WERI-Rb-1 (cell line): ENCODE measurements around the gene METTL5.

Experiments
- DNase-seq: peaks from one replicate; pipeline ENCODE4 v3.0.0-alpha.2; 2020
- H3K27ac ChIP-seq: fragments of 250-450 bp; sonication (Bioruptor Pico); 2 replicates; pipeline ENCODE4 v1.5.1; 2020; ENCODE audit warnings: mild to moderate bottlenecking, moderate library complexity
- H3K27me3 ChIP-seq: fragments of 250-450 bp; sonication (Bioruptor Pico); 2 replicates; pipeline ENCODE4 v1.5.1; 2021; ENCODE audit warnings: mild to moderate bottlenecking, low read depth, moderate library complexity; ENCODE audit not compliant: insufficient read depth, severe bottlenecking
- H3K36me3 ChIP-seq: fragments of 250-450 bp; sonication (Bioruptor Pico); 2 replicates; pipeline ENCODE4 v1.5.1; 2020; ENCODE audit warnings: mild to moderate bottlenecking, moderate library complexity
- H3K4me3 ChIP-seq: 2 replicates; pipeline ENCODE4 v1.5.1; 2011; ENCODE audit warnings: low read depth, mild to moderate bottlenecking, control low read depth, low read length
- H3K9me3 ChIP-seq: fragments of 250-450 bp; sonication (Bioruptor Pico); 2 replicates; pipeline ENCODE4 v1.5.1; 2021; ENCODE audit warnings: mild to moderate bottlenecking, moderate library complexity; ENCODE audit not compliant: severe bottlenecking
- TF ChIP-seq, protein P1 (sequence below): IDR thresholded peaks from 2 replicates; pipeline ENCODE4 v1.5.1; 2011; ENCODE audit warnings: low read depth, mild to moderate bottlenecking, control low read depth, inconsistent platforms, low read length

The METTL5 gene

DNA sequence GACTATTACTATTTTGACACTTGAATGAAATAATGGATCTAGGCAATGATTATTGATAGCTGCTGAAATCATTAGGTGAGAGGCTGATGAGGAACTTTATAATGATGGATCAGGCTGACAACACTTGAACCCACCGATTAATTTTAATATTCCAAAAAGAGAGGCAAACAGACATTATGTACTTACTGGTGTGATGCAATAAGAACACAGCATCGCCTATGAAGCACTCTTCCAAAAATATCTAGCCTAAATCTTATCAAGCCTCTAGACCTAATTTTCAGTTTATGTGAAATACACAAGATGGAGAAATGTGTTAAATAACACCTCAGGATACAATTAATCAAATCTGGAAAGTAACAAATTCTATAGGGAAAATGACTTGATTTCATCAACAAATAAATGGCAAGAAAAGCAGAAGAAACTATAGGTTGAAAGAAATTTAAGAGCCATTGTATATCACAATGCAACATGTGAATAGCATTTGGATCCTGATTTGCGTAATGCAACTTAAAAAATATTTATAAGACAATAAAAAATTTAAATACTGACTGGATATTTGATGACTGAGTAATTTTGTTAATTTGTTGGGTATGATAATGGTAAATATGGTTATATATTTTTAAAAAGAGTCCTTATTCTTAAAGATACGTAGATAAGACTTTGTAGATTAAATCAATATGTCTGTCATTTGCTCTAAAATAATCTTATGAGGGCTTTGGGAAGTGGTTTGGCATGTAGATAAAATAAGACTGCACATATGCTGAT, 43.3 kb downstream of the METTL5 start:
- no peaks in the 10 kb centered on the region for H3K9me3 ChIP-seq
- TF ChIP-seq, protein P1, sequence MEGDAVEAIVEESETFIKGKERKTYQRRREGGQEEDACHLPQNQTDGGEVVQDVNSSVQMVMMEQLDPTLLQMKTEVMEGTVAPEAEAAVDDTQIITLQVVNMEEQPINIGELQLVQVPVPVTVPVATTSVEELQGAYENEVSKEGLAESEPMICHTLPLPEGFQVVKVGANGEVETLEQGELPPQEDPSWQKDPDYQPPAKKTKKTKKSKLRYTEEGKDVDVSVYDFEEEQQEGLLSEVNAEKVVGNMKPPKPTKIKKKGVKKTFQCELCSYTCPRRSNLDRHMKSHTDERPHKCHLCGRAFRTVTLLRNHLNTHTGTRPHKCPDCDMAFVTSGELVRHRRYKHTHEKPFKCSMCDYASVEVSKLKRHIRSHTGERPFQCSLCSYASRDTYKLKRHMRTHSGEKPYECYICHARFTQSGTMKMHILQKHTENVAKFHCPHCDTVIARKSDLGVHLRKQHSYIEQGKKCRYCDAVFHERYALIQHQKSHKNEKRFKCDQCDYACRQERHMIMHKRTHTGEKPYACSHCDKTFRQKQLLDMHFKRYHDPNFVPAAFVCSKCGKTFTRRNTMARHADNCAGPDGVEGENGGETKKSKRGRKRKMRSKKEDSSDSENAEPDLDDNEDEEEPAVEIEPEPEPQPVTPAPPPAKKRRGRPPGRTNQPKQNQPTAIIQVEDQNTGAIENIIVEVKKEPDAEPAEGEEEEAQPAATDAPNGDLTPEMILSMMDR: no peak
- H3K27ac ChIP-seq: no peak overlapping the region
- no peak overlapping the region for H3K4me3 ChIP-seq
- H3K27me3 ChIP-seq: no peaks in the 10 kb centered on the region
- H3K36me3 ChIP-seq: no peaks in the 10 kb centered on the region
- DNase-seq: no peak

DNA sequence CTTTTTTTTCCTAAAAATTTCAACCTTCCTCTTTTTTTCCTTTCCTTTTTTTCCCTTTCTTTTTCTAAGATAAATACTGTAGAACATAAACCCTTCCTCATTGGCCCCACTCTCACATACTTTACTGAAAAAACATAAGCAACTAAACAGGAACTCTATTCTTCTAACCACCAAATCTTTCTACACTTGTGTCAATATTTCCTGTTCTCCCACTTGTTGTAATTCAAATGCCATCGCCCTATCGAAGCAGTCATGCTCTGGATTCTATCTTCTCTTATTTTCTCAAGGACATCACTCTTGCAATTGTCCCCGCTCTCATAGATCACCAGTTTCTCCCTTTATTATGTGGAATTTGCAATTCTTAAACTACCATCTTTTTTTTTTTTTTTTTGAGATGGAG, 46.3 kb downstream of the METTL5 start:
- TF ChIP-seq, protein P1: no peak
- Histone ChIP-seq H3K27me3 (no peaks in the 10 kb centered on the region), H3K4me3 (no peak overlapping the region), H3K36me3 (no peaks in the 10 kb centered on the region), H3K9me3 (no peaks in the 10 kb centered on the region), H3K27ac (no peak overlapping the region)
- no peak for DNase-seq

DNA sequence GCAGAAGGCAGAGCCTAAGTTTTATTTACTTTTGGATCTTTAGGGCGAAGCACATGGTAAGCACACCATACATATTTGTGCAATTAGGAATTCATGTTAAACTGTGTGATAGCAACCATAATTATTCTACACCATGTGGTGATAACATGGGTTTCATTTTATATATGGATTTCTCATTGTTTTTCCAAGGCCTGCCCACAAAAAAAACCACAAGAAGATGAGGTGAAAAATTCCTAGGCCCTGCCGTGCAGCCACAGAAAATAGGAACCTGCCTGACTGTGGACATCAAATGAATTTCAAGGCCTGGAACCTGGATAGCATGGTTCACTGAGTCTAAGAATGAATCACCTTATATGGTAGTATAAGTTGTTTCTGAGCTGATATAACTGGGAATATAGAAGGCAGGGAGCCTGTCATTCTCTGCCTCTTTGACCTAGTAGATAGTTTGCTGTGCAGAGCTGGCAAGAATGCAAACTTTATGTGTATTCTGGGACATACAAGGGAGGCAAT, 48.4 kb downstream of the METTL5 start:
- no peak overlapping the region for H3K4me3 ChIP-seq
- TF ChIP-seq, protein P1: no peak
- DNase-seq: no peak
- H3K27ac ChIP-seq: no peak overlapping the region
- no peaks in the 10 kb centered on the region for H3K27me3 ChIP-seq
- no peaks in the 10 kb centered on the region for H3K9me3 ChIP-seq
- H3K36me3 ChIP-seq: no peaks in the 10 kb centered on the region

DNA sequence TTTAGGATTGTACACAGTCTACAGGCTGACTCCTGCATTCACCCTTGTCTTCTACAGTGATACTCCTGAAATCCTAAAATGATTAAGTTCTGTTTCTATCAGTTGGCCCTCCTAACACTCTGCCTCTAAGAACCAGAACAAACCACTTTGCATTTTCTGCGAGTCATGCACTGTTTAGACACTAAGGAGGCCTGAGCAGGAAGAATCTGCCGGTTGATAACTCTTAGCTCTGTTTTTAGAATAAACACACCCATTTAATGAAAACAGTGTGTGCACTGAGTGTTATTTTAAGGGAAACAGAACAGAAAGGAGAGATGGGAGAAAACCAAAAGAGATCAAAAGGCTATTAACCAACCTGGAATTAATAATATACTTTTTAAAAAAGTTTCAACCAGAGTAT, 48.9 kb downstream of the METTL5 start:
- H3K27me3 ChIP-seq: no peaks in the 10 kb centered on the region
- no peak overlapping the region for H3K27ac ChIP-seq
- DNase-seq: no peak
- no peak overlapping the region for H3K4me3 ChIP-seq
- no peaks in the 10 kb centered on the region for H3K36me3 ChIP-seq
- TF ChIP-seq, protein P1: no peak
- no peaks in the 10 kb centered on the region for H3K9me3 ChIP-seq

DNA sequence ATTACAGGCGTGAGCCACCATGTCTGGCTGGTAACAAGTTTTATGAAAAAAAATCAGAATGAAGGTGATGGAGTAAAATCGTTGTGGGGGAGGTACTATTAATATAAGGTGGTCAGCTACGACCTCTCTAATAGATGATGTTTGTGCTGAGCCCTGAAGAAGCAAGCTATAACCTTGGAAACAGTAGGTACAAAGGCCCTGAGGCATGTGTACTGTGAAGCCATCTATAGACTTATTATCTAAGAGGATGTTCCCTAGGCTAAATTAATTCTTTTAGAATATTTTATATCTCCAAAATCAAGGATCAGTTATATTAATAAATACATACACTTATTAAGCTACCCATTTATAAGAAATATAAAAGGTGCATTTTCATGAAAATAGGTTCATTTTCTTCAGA, 49.4 kb downstream of the METTL5 start:
- TF ChIP-seq, protein P1: no peak
- Histone ChIP-seq H3K36me3 (no peaks in the 10 kb centered on the region), H3K27me3 (no peaks in the 10 kb centered on the region), H3K4me3 (no peak overlapping the region), H3K9me3 (no peaks in the 10 kb centered on the region), H3K27ac (no peak overlapping the region)
- no peak for DNase-seq

DNA sequence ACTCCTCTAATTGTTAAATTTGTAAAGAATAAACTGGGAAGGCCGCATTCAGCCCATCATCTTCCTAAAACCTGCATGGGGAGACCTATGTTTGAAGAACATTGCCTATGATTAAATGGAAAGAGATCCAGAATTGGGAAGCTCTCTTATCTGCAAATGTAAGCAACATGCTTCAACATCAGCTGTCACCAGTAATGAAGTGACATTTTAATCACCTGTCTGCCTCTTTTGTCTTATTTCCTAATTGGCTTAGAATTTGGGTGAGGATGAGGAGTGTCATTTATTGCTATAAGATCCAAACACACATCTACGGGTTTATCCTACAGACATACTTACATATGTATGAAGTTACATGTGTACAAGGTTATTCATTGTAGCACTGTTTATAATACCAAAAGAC, 52.1 kb downstream of the METTL5 start:
- no peaks in the 10 kb centered on the region for H3K9me3 ChIP-seq
- TF ChIP-seq, protein P1: no peak
- no peak for DNase-seq
- H3K27me3 ChIP-seq: no peaks in the 10 kb centered on the region
- H3K36me3 ChIP-seq: no peaks in the 10 kb centered on the region; the same call in 1 of the 2 replicates
- H3K27ac ChIP-seq: no peak overlapping the region
- H3K4me3 ChIP-seq: no peak overlapping the region
